Glomerular endothelial cell (primary cell): ENCODE results near the gene LOC128125822.

ENCODE experiments used
- DNase-seq: peaks from one replicate; pipeline ENCODE4 v3.0.0-alpha.2; 2011; ENCODE audit warnings: low read depth, low spot score; ENCODE audit errors: extremely low read depth

Gene LOC128125822

DNA sequence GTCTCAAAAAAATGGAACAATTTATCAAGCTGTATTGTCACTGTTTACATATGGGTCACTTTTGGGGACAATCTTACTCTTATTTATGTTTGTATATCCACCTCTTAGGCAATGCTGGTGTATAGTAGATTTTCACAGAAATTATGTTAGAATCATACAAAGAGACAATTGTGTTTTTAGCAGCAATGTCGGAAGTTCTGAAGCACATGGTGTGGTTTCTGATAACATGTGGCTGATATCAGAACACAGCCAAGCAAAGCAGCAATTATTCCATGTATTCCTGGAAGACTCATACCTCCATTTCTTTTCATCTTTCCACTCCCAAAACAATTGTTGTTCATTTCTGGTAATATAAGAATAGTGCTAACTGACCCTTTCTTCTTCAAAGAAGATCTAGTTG, 17.5 kb upstream of the LOC128125822 start:
- no peak for DNase-seq

DNA sequence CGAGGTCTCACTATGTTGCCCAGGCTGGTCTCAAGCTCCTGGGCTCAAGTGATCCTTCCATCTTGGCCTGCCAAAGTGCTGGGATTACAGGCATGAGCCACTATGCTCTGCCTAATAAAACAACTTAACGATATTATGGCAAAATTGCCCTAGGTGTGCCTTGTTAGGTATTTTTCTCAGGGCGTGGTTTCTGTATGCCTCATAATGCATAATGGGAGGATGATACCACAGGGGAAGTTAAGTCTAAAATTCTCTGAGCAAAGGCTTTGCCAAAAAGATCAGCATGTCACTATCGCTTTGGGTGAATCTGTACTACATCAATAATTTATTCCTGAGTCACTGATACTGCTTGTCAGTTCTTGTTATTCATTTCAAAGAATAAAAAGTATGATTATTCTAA, 15.9 kb upstream of the LOC128125822 start:
- no peak for DNase-seq

DNA sequence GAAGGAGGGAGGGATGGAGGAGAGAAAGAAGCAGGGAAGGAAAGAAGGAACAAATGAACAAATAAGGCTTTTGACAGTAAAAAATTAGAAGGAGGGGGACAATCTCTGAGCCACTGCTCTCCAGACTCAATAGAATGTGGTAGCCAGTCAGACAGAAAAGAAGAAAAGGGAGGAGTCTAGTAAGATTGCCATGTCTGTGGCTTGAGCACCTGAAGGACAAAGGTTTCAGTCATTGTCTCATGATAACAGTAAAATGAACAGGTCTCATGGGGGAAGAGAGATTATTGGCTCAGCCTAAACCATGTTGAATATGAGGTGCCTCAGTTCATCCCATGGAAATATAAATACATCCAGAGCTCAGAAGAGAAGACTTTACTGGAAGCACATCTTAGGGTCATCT, 14.0 kb upstream of the LOC128125822 start:
- no peak for DNase-seq

DNA sequence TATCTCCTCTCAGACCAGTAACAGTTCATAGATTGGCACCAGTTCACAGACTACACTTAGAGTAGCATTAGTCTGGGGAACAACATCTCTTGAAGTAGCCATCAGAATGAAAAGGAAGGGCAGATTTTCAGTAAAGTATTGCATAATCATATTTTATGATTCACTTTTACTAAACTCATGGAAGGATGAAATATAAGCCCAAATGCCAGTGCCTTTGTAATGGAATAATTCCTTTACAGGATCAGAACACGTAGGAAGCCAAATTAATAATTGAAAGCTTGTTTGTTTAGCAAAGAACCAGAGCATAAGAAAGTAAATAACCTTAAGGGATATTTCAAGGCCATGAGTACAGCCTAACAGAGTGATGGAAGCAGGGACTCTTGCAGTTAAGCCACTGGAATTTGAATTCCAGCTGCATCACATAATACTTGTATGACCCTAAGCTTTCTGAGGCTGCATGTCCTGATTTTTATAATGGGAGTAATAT, 11.4 kb upstream of the LOC128125822 start:
- DNase-seq: no peak

DNA sequence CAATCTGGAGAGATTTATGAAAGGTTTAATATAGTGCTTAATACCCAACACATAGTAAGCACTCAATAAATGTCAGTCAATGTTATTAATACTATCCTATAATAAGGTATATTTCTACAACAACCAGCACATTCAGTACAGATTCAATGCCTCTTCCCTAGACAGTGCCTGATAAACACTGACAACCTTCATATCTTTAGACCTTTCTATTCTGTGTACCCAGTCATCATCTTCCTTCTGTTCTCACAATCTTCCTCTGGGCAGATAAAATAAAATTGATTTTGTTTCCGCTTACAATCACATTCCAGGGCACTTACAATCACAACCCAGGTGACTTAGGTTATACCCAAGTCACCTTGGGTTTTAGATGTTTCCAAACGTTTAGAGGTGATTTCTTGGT, 11.0 kb upstream of the LOC128125822 start:
- no peak for DNase-seq

DNA sequence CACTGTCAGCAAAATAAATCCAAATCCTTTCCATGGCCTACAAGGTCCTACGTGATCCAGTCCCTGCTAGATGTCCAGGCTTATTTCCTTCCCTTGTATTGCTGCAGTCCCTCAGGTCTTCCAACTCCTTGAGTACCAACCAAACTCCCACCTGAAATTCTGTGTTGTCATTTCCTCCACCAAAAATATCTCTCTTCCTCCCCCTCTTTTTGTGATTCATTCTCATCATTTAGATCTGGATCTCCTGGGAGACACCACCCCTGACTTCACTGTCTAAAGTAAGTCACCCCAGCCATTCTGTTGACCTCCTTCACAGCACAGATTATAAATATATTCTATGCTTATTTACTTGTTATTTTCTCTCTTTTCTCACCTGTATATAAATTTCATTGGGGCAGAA, 9.0 kb upstream of the LOC128125822 start:
- no peak for DNase-seq

DNA sequence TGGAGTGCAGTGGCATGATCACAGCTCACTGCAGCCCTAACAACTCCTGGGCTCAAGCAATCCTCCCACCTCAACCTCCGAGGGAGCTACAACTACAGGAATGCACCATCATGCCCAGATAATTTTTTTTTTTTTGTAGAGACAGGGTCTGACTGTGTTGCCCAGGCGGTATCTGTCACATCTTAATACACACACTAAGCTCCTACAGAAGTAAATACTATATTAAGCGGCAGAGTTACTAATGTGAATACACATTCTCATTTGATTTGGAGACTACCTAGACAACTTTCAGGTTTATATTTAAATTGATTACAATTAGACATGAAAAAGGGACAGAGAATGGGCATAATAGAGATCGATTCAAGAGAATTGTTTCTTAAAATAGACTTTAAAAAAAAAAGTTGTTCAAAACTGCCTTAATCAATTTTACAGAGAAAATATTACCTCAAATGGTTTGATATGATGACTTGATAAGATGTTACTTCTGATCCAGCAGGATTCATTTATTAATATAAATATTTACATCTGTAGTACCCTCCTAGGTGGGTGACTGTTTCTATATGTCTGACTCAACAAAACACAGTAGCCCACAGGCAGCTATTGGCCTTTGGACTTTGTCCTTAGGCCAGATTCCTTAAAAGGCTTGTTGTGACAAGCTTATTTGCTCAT, 7.1 kb upstream of the LOC128125822 start:
- DNase-seq: no peak

DNA sequence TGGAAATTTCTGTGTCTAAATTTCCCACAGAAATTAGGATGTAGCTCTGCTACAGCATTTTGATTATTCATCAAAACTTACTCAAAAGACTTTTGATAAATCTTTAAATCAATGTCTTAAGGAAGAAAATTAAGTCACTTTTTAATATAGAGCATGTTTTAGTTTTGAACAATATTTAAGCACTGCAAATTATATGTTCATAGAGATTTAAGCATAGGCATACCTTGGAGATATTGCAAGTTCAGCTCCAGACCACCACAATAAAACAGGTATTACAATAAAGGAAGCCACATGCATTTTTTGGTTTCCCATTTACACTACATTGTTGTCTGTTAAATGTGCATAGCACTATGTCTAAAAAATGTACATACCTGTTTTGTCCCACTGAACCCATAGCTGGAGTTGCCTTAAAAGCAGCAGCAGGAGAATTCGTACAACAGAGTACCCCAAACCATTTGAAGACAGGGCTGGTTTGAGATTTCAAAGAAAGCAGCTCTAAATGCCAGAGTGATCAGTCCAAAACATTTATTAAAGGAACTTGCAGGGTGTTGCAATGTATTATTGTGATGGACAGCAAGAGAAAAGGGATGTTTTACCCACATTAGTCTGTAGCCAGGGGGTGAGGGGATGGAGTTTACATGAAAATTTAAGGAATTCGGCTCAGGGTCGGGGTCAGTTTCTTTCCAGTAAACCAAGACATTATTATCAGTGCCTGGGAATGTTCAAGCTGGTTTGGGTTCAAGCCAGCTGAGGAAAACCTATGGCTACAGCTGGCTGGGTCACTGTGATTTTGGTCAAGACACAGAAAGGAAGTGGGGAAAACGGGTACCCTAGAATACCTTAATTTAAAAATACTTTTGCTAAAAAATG, 6.3 kb upstream of the LOC128125822 start:
- DNase-seq: no peak

DNA sequence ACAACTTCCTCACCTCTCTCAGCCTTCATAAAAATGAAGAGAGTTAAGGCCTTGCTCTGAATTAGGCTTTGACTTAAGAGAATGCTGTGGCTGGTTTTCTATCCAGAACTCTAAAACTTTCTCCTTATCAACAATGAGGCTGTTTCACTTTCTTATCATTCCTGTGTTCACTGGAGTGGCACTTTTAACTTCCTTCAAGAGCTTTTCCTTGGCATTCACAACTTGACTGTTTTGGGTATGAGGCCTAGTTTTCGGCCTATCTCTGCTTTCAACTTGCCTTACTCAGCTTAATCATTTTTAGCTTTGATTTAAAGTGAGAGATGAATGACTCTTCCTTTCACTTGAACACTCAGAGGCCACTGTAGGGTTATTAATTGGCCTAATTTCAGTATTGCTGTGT, 4.3 kb upstream of the LOC128125822 start:
- no peak for DNase-seq

DNA sequence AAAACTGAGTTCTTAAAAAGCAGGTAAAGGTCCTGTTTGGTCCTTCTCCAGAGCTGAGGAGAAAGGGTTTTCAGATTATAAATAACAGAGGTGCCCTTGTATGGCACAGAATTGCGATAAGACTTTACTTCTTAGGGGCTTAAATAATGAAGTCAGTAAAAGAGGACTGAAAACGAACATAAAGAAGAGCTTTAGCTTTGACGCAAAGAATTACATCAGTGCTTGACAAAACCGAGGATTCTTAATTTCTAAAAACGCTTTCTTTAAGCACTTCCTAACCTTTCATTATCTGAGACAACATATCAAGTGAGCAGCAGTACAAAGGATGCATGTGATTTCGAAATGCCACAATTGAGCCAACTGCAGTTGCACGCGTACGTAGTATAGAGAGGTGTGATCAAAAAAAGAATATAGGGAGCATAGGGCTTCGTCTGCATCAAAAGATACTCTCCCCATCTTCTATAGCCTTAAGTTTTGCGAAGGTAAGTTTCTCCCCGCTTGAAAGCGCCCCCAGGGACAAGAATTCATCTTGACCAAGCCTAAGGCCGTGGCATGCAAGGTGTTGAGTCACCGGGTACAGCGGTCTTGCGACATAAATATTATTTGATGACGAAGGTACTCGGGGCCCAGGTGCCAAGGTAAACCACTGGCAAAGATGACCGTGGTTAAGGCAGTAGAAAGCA, 778 bp upstream of the LOC128125822 start:
- no peak for DNase-seq

DNA sequence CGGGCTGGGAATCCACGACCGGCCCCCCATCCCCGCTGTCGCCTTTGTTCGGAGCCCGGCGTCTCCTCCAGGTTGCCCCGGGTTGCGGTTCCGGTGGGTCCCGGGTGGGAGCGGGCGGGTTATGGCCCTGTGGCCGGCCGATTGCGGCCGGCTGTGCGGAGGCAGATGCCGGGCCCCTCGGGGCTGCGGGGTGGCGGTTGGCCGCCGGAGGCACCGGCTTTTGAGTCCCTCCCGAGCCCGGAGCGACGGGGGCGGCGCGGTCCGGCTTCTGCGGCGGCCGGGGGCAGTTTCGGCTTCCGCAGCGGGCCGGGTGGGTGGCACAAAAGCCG, 431 bp downstream of the LOC128125822 start:
- DNase-seq: no peak

DNA sequence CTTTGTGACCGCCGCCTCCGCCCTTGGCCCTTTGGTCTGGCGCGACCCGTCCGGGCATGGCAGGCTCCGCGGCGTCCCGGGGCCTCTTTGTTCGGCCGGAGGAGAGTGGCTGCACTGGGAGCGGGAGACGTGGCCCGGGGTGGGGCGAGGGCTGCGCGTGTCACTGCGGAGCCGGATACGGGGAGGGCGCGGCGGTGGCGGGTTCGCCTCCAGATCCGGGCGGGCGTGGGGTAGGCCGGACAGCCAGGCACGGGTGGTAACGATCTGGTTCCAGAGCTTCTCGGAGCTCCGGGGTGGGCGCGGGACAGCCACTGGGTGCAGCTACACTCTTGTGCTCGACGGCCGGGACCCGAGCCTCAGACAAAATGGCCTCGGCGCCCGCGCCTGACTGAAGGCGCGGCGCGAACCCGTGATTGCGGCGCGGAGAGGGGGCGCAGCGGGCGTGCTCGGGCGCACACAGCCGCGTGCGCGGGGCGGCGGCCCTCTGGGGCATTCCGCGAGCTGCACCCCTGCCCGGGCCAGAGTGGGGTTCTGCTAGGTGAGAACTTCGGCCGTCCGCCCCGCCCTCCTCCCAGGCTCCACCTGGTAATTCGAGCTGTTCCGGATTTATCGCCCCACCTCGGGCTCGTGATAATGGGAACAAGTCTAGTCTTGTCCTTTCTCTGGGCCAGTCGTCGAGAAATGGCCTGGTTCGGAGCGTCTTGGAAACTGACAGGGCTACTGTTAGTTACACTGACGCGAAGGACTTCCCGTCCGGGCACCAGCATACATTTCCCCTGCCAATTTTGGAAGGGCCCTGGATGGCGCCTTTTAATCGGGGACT, 1.0 kb downstream of the LOC128125822 start:
- no peak for DNase-seq

DNA sequence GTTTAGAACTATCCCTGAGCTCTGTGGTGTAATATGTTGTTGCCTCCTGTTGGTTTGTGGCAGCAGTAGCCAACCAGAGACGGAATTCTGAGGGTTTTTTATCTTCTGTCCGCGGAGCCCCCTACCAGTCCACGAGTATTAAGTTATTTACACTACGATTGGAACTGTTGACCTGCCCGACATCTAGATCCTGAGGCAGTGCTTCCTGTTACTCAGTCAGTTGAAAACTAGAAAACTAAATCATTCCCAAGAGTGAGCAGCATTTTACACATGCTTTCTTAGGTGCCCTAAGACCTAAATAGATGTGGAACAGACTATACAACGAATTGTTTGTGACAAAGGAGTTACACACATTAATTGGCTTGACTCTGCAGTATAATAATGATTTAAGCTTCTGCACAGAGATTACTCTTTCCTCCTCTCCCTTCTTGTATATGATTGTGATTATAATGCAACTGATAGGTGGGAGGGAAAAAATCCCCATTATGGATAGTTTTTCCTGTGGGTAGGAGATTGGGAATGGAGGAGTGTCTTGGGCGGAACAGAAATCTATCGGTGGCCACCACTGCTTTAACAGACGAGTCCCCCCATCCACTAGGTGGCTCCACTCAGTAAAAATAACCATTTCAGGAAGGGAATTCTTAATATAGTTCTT, 1.7 kb downstream of the LOC128125822 start:
- DNase-seq: peak; percentile 25

DNA sequence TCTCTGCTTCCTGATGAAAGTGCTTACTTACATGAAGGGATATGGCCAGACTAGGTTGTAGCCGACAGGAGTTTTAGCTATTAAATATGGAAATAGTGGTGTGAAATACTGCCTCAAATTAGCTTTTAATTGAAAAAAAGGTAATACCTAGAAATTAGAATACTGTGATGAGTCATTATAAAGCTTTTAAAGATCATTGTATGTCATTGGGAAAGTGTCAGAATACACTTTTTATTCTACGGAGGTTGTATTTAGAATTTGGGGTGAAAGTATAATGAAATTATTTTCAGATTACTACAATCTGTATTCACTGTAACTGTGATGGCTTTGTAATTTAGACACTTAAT, 2.2 kb downstream of the LOC128125822 start:
- no peak for DNase-seq

DNA sequence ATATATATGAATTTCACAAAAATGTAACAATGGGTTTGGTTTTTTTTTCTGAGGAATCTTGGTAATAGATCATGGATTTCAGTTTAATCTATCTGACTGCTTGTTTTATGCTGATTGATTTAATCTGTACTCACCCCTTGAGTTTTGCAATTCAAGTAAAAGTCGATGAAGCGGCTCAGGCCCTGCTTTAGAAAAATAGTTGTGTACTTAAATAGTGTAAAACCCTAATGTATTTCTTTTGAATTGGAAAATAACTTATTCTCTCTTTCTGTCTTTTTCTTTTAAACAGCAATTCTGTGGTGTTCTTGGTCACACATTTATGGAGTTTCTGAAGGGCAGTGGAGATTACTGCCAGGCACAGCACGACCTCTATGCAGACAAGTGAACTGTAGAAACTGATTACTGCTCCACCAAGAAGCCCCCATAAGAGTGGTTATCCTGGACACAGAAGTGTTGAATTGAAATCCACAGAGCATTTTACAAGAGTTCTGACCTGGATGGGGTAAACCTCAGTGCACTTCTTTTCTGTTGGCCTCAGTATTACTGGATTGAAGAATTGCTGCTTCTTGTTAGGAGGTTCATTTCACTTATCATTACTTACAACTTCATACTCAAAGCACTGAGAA, 4.0 kb downstream of the LOC128125822 start:
- no peak for DNase-seq

DNA sequence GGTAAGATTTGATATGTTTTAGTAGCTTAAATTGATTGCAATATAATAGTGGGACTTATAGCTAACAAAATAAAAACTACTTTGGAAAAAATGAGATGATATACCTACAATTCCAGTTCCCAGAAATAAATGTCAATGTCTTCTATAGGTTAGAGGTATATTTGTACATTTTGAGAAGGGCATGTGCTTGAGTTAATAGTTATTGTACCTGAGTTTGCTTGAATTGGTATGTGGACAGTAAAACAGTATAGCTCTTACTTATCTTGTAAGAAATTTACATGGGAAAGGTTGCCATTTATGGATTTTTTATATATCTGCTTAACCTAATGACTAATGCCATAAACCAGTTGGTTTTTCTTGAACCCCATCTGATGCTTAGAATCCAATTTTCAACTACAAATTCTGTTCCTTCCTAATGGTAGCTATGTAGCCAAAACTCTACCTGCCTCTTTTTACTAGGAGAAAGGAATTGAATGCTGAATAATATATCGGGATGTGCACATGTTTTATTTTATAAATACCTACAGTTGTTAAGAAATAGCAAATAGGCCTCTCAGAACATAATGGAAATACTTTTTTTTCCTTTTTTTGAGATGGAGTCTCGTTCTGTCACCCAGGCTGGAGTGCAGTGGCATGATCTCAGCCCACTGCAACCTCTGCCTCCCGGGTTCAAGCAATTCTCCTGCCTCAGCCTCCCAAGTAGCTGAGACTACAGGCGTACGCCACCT, 4.9 kb downstream of the LOC128125822 start:
- no peak for DNase-seq

DNA sequence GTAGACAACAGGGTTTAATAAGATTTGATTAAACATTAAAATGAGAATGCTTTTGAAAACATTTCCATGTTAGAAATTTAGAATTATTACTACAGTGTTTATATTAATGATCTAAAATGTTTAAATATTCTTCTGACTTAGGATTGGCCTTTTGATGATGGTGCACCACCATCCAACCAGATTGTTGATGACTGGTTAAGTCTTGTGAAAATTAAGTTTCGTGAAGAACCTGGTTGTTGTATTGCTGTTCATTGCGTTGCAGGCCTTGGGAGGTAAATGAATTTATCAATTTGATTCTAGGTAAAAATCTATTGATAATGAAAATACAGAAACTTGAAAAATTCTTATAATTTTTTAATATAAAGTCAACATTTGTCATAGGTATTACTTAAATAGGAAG, 6.5 kb downstream of the LOC128125822 start:
- DNase-seq: no peak

DNA sequence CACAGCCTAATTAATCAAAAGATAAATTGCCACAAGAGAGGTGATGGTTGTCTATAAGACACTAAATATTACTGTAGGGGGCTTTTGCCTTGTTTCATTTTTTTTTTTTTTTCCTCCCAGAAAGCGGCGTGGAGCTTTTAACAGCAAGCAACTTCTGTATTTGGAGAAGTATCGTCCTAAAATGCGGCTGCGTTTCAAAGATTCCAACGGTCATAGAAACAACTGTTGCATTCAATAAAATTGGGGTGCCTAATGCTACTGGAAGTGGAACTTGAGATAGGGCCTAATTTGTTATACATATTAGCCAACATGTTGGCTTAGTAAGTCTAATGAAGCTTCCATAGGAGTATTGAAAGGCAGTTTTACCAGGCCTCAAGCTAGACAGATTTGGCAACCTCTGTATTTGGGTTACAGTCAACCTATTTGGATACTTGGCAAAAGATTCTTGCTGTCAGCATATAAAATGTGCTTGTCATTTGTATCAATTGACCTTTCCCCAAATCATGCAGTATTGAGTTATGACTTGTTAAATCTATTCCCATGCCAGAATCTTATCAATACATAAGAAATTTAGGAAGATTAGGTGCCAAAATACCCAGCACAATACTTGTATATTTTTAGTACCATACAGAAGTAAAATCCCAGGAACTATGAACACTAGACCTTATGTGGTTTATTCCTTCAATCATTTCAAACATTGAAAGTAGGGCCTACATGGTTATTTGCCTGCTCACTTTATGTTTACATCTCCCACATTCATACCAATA, 7.8 kb downstream of the LOC128125822 start:
- no peak for DNase-seq

DNA sequence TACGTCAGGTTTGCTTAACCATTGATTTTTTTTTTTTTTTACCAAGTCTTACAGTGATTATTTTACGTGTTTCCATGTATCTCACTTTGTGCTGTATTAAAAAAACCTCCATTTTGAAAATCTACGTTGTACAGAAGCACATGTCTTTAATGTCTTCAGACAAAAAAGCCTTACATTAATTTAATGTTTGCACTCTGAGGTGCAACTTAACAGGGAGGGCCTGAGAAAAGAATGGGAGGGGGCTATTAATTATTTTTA, 8.4 kb downstream of the LOC128125822 start:
- DNase-seq: no peak
